Activated naive CD8-positive, alpha-beta T cell treated with anti-CD3 and anti-CD28 coated beads for 36 hours (primary cell): ENCODE results near the gene OPA3. TPM values are rescaled to one million over a fixed set of nuclear protein-coding genes. Genes with fewer than 3 reads are reported as not detected.
A peak's percentile ranks its signal among the peaks of the same experiment; 100 is the strongest.
"Not testable (repeated sequence)": the region's sequence is repeated elsewhere in the genome, so short reads cannot be mapped to it uniquely, and the experiment has no call there.

ENCODE experiments used
- DNase-seq: peaks from one replicate; pipeline ENCODE4 v3.0.0; 2021
- H3K27ac Mint-ChIP-seq: one replicate; pipeline ENCODE4 v1.8.0; 2022; ENCODE audit warnings: mild to moderate bottlenecking, moderate library complexity, mixed read lengths
- H3K27me3 Mint-ChIP-seq: one replicate; pipeline ENCODE4 v1.8.0; 2022; ENCODE audit warnings: mild to moderate bottlenecking, mixed read lengths
- H3K36me3 Mint-ChIP-seq: one replicate; pipeline ENCODE4 v1.8.0; 2021; ENCODE audit warnings: mild to moderate bottlenecking, mixed read lengths
- H3K4me1 Mint-ChIP-seq: one replicate; pipeline ENCODE4 v1.8.0; 2021; ENCODE audit warnings: mixed read lengths
- H3K4me3 Mint-ChIP-seq: one replicate; pipeline ENCODE4 v1.8.0; 2022; ENCODE audit warnings: mild to moderate bottlenecking, moderate library complexity, mixed read lengths
- H3K9me3 Mint-ChIP-seq: one replicate; pipeline ENCODE4 v1.8.0; 2022; ENCODE audit warnings: mixed read lengths
- total RNA-seq, 2 experiments: library from RNA; stranded (reverse); gene quantifications; one replicate each; pipeline ENCODE4 v1.2.3, GENCODE V29; 2021

Gene OPA3
- total RNA-seq, 2 experiments from 2014 or later, result 14.7 to 15.1 TPM

GRCh38 chr19:45526143-45526542, 58.5 kb downstream of the OPA3 start:
- Mint-ChIP-seq H3K4me3 (no peak overlapping the region), H3K4me1 (peaks cover 20% of the 10 kb centered on the region), H3K36me3 (peaks cover 26% of the 10 kb centered on the region), H3K27me3 (no peaks in the 10 kb centered on the region), H3K27ac (no peak overlapping the region), H3K9me3 (no peaks in the 10 kb centered on the region)
- no peak for DNase-seq

DNA sequence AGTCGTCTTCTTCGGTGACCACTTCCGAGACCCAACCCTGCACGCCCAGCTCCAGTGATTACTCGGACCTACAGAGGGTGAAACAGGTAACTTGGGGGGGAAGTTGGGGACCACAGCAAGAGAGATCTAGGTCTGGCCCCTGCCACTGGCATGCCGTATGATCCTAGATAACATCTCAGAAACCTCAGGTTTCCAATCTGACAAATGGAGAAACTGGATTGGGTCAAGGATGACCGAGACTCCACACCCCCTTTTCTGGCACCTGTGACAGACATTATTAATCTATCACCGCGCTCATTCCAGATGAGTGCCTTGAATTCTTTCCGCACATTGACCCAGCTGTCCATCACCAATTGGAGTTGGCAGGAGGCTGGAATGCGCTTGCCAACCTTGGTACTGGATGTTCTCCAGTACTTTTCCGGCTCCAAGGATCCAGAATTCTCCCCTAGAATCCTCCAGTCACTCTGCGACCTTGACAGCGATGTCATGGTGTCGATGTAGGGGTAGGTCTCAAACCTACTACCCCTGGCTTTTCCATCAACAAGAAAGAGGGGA, 60.0 kb downstream of the OPA3 start:
- no peaks in the 10 kb centered on the region for H3K27me3 Mint-ChIP-seq
- no peak overlapping the region for H3K4me3 Mint-ChIP-seq
- peaks cover 20% of the 10 kb centered on the region for H3K4me1 Mint-ChIP-seq
- DNase-seq, result no peak
- peaks cover 28% of the 10 kb centered on the region for H3K36me3 Mint-ChIP-seq
- no peak overlapping the region for H3K27ac Mint-ChIP-seq
- no peaks in the 10 kb centered on the region for H3K9me3 Mint-ChIP-seq

DNA sequence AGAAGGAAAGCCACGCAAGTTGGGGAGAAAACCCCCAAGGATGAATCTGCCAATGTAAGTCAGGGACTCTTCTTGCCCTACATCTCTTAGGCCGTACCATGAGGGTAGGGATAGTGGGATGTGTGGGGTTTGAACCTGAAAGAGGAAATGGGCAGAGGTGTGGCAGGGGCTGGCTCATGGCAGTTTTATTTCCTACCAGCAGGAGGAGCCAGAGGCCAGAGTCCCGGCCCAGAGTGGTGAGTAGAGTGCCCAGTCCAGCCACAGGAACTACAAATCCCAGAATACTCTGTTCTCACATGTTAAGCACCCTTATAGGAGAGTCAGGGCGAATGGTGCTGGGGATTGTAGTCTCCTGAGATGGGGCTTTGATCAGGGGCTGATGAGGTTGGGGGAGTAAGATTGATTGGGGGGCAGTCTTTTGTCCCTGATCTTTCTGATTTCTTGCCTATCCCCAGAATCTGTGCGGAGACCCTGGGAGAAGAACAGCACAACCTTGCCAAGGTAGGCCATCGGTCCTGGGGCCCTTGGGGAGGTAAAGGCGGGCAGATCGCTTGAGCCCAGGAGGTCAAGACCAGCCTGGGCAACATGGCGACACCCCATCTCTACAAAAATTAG, 60.9 kb downstream of the OPA3 start:
- Mint-ChIP-seq H3K27ac (peak overlapping the region; percentile 71), H3K27me3 (no peaks in the 10 kb centered on the region), H3K9me3 (no peaks in the 10 kb centered on the region), H3K36me3 (peaks cover 28% of the 10 kb centered on the region), H3K4me1 (peaks cover 19% of the 10 kb centered on the region), H3K4me3 (no peak overlapping the region)
- peak; percentile 78 for DNase-seq

DNA sequence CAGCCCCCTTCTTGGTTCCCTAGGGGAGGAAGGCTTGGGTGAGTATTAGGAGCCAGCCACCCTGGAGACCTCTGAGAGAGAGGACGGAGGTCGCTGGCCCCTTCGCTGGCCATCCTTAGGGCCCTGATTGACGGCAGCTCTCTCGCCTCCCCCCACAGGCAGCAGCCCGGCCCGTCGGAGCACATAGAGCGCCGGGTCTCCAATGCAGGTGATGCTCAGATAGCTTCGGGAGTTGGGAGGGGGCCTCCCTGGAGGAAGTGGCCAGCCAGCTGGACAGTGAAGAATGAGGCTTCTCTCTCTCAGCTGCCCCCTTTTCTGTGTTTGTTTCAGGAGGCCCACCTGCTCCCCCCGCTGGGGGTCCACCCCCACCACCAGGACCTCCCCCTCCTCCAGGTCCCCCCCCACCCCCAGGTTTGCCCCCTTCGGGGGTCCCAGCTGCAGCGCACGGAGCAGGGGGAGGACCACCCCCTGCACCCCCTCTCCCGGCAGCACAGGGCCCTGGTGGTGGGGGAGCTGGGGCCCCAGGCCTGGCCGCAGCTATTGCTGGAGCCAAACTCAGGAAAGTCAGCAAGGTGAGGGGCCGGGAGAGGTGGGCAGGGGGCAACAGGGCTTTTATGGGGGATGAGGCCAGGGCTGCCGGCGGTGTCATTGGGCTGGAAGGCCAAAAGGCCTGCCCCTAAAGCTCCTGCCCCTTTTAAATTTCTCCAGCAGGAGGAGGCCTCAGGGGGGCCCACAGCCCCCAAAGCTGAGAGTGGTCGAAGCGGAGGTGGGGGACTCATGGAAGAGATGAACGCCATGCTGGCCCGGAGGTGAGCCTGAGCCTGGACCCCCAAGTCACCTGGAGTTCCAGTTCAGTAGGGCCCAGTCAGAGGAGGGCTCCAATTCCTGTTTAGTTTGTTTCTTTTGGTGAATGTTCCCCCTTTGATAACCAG, 62.3 kb downstream of the OPA3 start:
- Mint-ChIP-seq H3K36me3 (peaks cover 24% of the 10 kb centered on the region), H3K4me3 (no peak overlapping the region), H3K27me3 (no peaks in the 10 kb centered on the region), H3K9me3 (no peaks in the 10 kb centered on the region), H3K27ac (no peak overlapping the region), H3K4me1 (peaks cover 11% of the 10 kb centered on the region)
- DNase-seq, result no peak

GRCh38 chr19:45518469-45518826, 66.2 kb downstream of the OPA3 start:
- Mint-ChIP-seq H3K27ac (no peak overlapping the region), H3K4me3 (no peak overlapping the region), H3K27me3 (no peaks in the 10 kb centered on the region), H3K4me1 (peaks cover 30% of the 10 kb centered on the region), H3K9me3 (no peaks in the 10 kb centered on the region), H3K36me3 (peaks cover 20% of the 10 kb centered on the region)
- DNase-seq, result no peak

GRCh38 chr19:45517641-45518468, 66.7 kb downstream of the OPA3 start:
- Mint-ChIP-seq H3K9me3 (no peaks in the 10 kb centered on the region), H3K4me1 (peaks cover 32% of the 10 kb centered on the region), H3K4me3 (no peak overlapping the region), H3K36me3 (peaks cover 20% of the 10 kb centered on the region), H3K27me3 (no peaks in the 10 kb centered on the region), H3K27ac (peak overlapping the region; percentile 34)
- DNase-seq, result no peak

- peak overlapping the region; percentile 34 for H3K27ac Mint-ChIP-seq
- H3K4me1 Mint-ChIP-seq, result peaks cover 34% of the 10 kb centered on the region
- H3K4me3 Mint-ChIP-seq, result no peak overlapping the region
- DNase-seq, result no peak
- H3K27me3 Mint-ChIP-seq, result no peaks in the 10 kb centered on the region
- peaks cover 22% of the 10 kb centered on the region for H3K36me3 Mint-ChIP-seq
- no peaks in the 10 kb centered on the region for H3K9me3 Mint-ChIP-seq
Observed at GRCh38 chr19:45517238-45517637, 67.4 kb downstream of the OPA3 start.

GRCh38 chr19:45515807-45516401, 68.7 kb downstream of the OPA3 start:
- DNase-seq, result no peak
- peak overlapping the region; percentile 87 for H3K27ac Mint-ChIP-seq
- no peaks in the 10 kb centered on the region for H3K27me3 Mint-ChIP-seq
- no peak overlapping the region for H3K4me3 Mint-ChIP-seq
- H3K9me3 Mint-ChIP-seq, result no peaks in the 10 kb centered on the region
- H3K36me3 Mint-ChIP-seq, result peaks cover 22% of the 10 kb centered on the region
- peaks cover 44% of the 10 kb centered on the region for H3K4me1 Mint-ChIP-seq

DNA sequence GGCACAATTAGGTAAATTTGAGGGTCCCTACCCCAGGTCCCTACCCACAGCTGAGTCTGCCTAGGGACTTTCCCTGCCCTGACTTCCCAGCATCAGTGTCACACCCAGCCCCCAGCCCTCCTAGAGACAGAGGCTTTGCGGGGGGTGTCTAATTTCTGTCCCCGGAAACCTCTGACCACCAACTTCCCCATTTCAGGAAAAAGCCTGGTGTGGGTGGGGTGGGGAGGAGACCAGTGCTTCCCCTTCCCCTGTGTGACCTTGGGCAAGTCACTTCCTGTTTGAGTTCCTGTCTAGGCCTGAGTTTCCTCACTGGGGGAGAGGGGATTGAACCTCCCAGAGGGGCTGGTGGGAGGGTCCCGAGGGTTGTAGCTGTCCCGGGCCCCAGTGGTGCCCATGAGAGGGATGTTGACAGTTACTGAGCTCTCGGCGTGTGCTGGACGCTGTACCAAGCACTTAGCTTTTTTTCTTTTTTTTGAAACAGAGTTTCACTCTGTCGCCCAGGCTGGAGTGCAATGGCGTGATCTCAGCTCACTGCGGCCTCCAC, 69.4 kb downstream of the OPA3 start:
- DNase-seq, result no peak
- Mint-ChIP-seq H3K4me1 (peaks cover 50% of the 10 kb centered on the region), H3K36me3 (peaks cover 21% of the 10 kb centered on the region), H3K4me3 (peak overlapping the region; percentile 42), H3K27ac (peak overlapping the region; percentile 87), H3K27me3 (no peaks in the 10 kb centered on the region), H3K9me3 (no peaks in the 10 kb centered on the region)

DNA sequence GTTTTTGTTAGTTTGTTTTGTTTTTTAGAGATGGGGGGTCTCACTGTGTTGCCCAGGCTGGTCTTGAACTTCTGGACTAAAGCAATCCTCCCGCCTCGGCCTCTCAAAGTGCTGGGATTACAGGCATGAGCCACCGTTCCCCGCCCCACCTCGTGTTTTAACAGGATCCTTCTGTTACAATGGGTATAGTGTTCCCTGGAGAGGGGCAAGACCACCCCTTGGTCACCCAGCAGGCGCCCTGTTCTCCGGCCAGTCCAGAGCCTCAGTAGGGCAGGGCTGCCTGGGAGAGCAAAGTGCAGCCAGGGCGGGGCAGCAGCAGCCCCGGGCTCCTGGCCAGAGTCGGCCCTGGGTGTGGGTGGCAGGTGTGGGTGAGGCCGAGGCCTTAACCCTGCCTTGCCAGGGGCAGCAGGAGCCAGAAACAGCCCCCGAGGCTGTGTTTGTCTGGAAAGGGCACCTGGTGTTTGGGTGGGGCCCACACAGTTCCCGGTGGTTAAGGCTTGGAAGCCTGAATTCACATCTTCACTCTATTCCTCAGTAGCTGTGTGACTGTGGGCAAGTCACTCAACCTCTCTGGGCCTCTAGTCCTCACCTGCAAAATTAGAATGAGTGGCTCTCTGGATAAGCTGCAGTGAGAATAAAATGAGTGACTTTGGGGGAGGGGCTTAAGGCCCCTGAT, 70.1 kb downstream of the OPA3 start:
- Mint-ChIP-seq H3K27ac (peak overlapping the region; percentile 87), H3K4me1 (peaks cover 56% of the 10 kb centered on the region), H3K4me3 (peak overlapping the region; percentile 42), H3K36me3 (peaks cover 20% of the 10 kb centered on the region), H3K9me3 (no peaks in the 10 kb centered on the region), H3K27me3 (no peaks in the 10 kb centered on the region)
- DNase-seq, result no peak

DNA sequence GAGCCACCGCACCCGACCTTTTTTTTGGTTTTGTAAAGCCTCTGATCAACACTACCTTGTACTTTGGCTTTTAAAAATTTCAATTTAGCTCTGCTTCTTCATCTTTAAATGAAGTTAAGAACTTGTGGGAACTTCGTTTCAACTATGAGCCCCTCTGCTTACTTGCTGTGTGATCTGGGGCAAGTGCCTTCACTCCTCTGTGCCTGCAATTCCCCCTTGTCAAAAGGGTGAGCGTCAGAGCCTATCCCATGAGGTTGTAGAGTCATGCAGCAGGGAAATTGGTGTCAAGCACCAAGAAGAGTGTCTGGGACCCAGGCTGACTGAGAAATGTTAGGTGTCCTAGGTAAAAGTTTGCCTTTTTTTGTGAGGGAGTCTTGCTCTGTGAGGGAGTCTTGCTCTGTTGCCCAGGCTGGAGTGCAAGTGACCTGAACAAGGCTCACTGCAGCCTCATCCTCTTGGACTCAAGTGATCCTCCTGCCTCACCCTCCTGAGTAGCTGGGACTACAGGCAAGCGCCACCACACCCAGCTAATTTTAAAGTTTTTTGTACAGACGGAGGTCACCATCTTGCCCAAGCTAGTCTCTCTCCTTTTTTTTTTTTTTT, 71.6 kb downstream of the OPA3 start:
- no peak overlapping the region for H3K4me3 Mint-ChIP-seq
- H3K9me3 Mint-ChIP-seq, result no peaks in the 10 kb centered on the region
- no peaks in the 10 kb centered on the region for H3K27me3 Mint-ChIP-seq
- peak overlapping the region; percentile 48 for H3K27ac Mint-ChIP-seq
- H3K36me3 Mint-ChIP-seq, result peaks cover 18% of the 10 kb centered on the region
- H3K4me1 Mint-ChIP-seq, result peaks cover 61% of the 10 kb centered on the region
- DNase-seq, result no peak

DNA sequence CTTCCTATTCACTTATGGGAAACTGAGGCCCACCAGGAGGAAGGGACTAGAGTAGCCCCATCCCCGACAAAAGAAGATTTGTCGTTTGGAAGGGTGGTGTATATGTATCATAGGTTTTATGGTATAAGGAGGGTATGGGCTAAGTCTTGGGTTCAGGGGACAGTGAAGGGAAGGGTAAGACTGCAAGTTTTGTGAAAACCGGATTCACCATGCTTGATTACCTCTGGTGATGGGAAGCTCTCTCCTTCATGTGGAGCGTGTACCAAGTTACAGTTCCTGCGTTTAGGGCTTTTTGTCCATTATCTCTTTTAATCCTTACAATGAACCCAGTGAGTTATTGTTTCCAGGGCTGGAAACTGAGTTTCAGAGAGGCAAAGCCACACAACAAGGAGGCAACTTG, 73.5 kb downstream of the OPA3 start:
- no peak for DNase-seq
- peaks cover 57% of the 10 kb centered on the region for H3K4me1 Mint-ChIP-seq
- peak overlapping the region; percentile 51 for H3K27ac Mint-ChIP-seq
- peak overlapping the region; percentile 7 for H3K4me3 Mint-ChIP-seq
- no peaks in the 10 kb centered on the region for H3K27me3 Mint-ChIP-seq
- H3K9me3 Mint-ChIP-seq, result no peaks in the 10 kb centered on the region
- peaks cover 12% of the 10 kb centered on the region for H3K36me3 Mint-ChIP-seq

GRCh38 chr19:45510352-45510751, 74.2 kb downstream of the OPA3 start:
- not testable (repeated sequence) for DNase-seq, H3K4me3 Mint-ChIP-seq, H3K36me3 Mint-ChIP-seq, H3K9me3 Mint-ChIP-seq, H3K27me3 Mint-ChIP-seq
- Mint-ChIP-seq H3K4me1 (peaks cover 59% of the 10 kb centered on the region), H3K27ac (peak overlapping the region; percentile 63)

DNA sequence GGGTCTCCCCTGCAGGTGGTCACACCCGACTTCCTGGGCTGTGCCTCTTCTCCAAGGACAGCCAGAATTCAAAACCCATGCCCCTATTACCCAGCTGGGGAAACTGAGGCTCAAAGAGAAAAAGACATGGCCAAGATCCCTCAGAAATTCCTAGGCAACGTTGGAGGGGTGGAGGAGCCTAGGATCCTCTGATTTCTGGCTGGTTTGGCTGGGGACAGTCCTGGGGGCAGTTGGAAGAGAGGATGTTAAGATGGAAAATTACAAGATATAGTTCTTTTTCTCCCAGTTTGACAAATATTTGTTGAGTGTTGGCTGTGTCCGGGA, 74.9 kb downstream of the OPA3 start:
- Mint-ChIP-seq H3K9me3 (no peaks in the 10 kb centered on the region), H3K27ac (peak overlapping the region; percentile 63), H3K36me3 (peaks cover 6% of the 10 kb centered on the region), H3K4me1 (peaks cover 55% of the 10 kb centered on the region), H3K4me3 (peak overlapping the region; percentile 89), H3K27me3 (no peaks in the 10 kb centered on the region)
- no peak for DNase-seq
